Ovary (tissue), 9 donors: Measurements from ENCODE around the gene KLRC2. TPM values are rescaled to one million over a fixed set of nuclear protein-coding genes. Genes with fewer than 3 reads are reported as not detected.

ENCODE experiments used
- DNase-seq, 5 donors: peaks; one replicate each; pipeline ENCODE4 v3.0.0-alpha.2; 2019 to 2020
- H3K27ac ChIP-seq, 2 donors: fragments of 200-600 bp; one replicate each; pipeline versions ENCODE4 v1.5.1 to v1.8.0; 2019 to 2022
- H3K27me3 ChIP-seq: fragments of 200-600 bp; one replicate; pipeline ENCODE4 v1.8.0; 2022
- H3K36me3 ChIP-seq: fragments of 200-600 bp; sonication (generic); one replicate; pipeline ENCODE4 v1.5.1; 2019
- H3K4me1 ChIP-seq: one replicate; pipeline ENCODE4 v1.8.1; 2013; ENCODE audit warnings: mild to moderate bottlenecking, moderate library complexity; ENCODE audit not compliant: insufficient read depth
- H3K4me3 ChIP-seq: fragments of 200-600 bp; sonication (generic); one replicate; pipeline ENCODE4 v1.5.1; 2017
- H3K9me3 ChIP-seq, 2 donors: fragments of 200-600 bp in 1 of 2; sonication (generic) in 1 of 2; one replicate each; pipeline versions ENCODE4 v1.5.1 to v1.8.1; 2013 to 2019; ENCODE audit warnings: mild to moderate bottlenecking in 1 of 2, moderate library complexity in 1 of 2
- EP300 ChIP-seq: sonication (generic); formaldehyde crosslinking; IDR thresholded peaks from one replicate; pipeline ENCODE4 v1.6.1; 2017; ENCODE audit warnings: antibody characterized with exemption
- POLR2A ChIP-seq: fragments of 450-650 bp; IDR thresholded peaks from one replicate; pipeline ENCODE4 v1.6.1; 2017; ENCODE audit warnings: antibody characterized with exemption, mild to moderate bottlenecking, moderate library complexity
- WGBS, 3 donors: extraction: QIAGEN DNeasy Blood & Tissue Kit in 1 of 3; methylation state at CpG; one replicate each; pipeline versions ENCODE4 v1.1.5 to v1.1.7; 2013 to 2017; 5-methylcytosine and 5-hydroxymethylcytosine counted together
- intact Hi-C, 4 donors: fragments of 100-400 bp; cut with DNase I; formaldehyde crosslinking; loops; one replicate each; pipeline versions ENCODE4 v1.11.0 to v1.15.1; 2022 to 2023
- polyA plus RNA-seq, 2 donors: library from polyadenylated mRNA; stranded (reverse); fragments of 200-250 nt in 1 of 2; fragments of 350-450 nt in 1 of 2; fragmentation: Illumina TruSeq in 1 of 2; extraction: RNeasy Lipid Tissue Mini Kit (QIAGEN cat#74804) in 1 of 2; gene quantifications; one replicate each; pipeline ENCODE4 v1.2.3, GENCODE V29; 2013 to 2014
- total RNA-seq, 7 donors: library from RNA; depleted of rRNA in 2 of 7; stranded (reverse); fragments of >200 nt in 2 of 7; fragmentation: NEBNext Ultra II Directional in 3 of 7; extraction: Animal tissue kit (Norgen Biotek cat#: 25700) in 3 of 7; gene quantifications; one replicate each; pipeline versions ENCODE4 v1.1.0 to v1.2.4, GENCODE V29; 2016 to 2023
- TF ChIP-seq, protein P1 (sequence below), 3 donors: fragments of 450-650 bp in 2 of 3; fragments of 200-600 bp in 1 of 3; IDR thresholded peaks; one replicate each; pipeline versions ENCODE4 v1.5.1 to v1.8.0; 2016 to 2022; ENCODE audit warnings: antibody characterized with exemption in 3 of 3, mild to moderate bottlenecking in 1 of 3
- donor health status: DM: no; HTN: no; CAD: no; lungs with moderate emphysema.
- donor health status: DM: no; HTN: no; CAD: no.
- donor health status: Bipolar disorder and iron deficiency.
- donor health status: DM: yes; HTN: yes; CAD: no.
- donor health status: DM: no; HTN: no; CAD: no.
- donor health status: DM: yes; HTN: yes; CAD: no.

The KLRC2 gene
- total and polyA plus RNA-seq, 9 donors = 0.15 to 2.6 (median 0.55) TPM; not detected in 2

DNA sequence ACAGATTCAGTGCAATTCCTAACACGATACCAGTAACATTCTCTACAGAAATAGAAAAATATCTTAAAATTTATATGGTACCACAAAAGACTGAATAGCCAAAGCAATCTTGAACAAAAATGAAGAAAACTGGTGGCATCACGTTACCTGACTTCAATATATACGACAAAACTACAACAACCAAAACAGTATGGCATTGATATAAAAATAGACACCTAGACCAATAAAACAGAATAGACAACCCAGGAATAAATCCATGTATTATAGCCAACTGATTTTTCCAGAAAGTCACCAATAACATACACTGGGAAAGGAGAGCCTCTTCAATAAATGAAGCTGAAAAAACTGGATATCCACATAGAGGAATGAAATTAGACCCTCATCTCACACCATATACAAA, 51.6 kb downstream of the KLRC2 start:
- Histone ChIP-seq H3K27ac (no peak overlapping the region), H3K4me3 (no peak overlapping the region), H3K27me3 (peaks cover 2% of the 10 kb centered on the region), H3K4me1 (no peaks in the 10 kb centered on the region), H3K9me3 (no peaks in the 10 kb centered on the region), H3K36me3 (no peaks in the 10 kb centered on the region)
- intact Hi-C loops = no loop called here
- TF ChIP-seq, protein P1, sequence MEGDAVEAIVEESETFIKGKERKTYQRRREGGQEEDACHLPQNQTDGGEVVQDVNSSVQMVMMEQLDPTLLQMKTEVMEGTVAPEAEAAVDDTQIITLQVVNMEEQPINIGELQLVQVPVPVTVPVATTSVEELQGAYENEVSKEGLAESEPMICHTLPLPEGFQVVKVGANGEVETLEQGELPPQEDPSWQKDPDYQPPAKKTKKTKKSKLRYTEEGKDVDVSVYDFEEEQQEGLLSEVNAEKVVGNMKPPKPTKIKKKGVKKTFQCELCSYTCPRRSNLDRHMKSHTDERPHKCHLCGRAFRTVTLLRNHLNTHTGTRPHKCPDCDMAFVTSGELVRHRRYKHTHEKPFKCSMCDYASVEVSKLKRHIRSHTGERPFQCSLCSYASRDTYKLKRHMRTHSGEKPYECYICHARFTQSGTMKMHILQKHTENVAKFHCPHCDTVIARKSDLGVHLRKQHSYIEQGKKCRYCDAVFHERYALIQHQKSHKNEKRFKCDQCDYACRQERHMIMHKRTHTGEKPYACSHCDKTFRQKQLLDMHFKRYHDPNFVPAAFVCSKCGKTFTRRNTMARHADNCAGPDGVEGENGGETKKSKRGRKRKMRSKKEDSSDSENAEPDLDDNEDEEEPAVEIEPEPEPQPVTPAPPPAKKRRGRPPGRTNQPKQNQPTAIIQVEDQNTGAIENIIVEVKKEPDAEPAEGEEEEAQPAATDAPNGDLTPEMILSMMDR (IDR thresholded peaks at IDR 0.05) = no peak
- no peak for TF ChIP-seq EP300
- TF ChIP-seq POLR2A = no peak
- 92 to 94% (median 93%) methylated on average over 3 of the region's 3 CpGs for WGBS, 3 donors
- DNase-seq = no peak

DNA sequence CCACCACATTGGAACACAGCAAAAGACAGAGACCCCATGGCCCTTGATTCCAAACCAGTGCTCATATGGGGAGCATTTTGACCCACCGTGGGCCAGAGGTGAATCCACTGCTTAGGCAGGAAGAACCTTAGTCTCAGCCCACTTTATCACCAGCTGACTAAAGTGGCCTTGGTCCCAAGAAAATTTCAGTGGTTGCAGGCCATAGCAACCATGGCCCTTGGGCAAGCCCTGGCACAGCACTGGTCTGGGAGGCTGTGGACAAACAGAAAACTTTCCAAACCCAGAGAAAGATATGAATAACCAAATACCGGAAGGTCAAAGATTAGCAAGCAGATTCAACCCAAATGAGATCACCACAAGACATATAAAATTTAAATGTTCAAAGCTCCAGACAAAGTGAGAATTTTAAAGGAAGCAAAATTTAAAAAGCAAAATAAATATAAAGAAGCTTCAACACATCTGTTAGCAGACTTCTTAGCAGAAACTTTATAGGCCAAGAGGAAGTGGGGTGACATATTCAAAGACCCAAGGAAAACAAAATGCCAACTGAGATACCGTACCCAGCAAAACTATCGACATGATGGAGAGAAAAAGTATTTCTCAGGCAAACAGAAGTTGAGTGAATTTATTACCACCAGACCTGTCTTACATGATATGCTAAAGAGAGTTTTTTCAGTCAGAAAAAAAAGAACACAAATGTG, 53.7 kb downstream of the KLRC2 start:
- Histone ChIP-seq H3K27ac (no peak overlapping the region), H3K36me3 (no peaks in the 10 kb centered on the region), H3K27me3 (peaks cover 2% of the 10 kb centered on the region), H3K4me1 (no peaks in the 10 kb centered on the region), H3K4me3 (no peak overlapping the region), H3K9me3 (no peaks in the 10 kb centered on the region)
- DNase-seq = no peak
- WGBS, 3 donors = 90 to 94% (median 93%) methylated on average over 4 of the region's 4 CpGs
- TF ChIP-seq EP300 = no peak
- TF ChIP-seq, protein P1 (IDR thresholded peaks at IDR 0.05) = no peak
- TF ChIP-seq POLR2A = no peak
- intact Hi-C loops = no loop called here

Other genes with a start within 250 kb of the KLRC2 start
- gene GABARAPL1, start 223.1 kb downstream of the KLRC2 start, total RNA-seq = 100 to 1,000 TPM in 2 of 7 donors, 10 to 100 TPM in 5; 53.1 to 139 (median 96.1) TPM
- 100 to 1,000 TPM in 1 of 2 donors, 10 to 100 TPM in 1; 58.7 to 186 TPM for gene GABARAPL1, start 223.1 kb downstream of the KLRC2 start, polyA plus RNA-seq
- gene KLRD1, start 128.1 kb downstream of the KLRC2 start, total RNA-seq = 1 to 10 TPM in 4 of 7 donors, under 1 TPM in 3; 0.33 to 1.8 (median 1.2) TPM
- 1 to 10 TPM in 1 of 2 donors, under 1 TPM in 1; 0.12 to 3.8 TPM for gene KLRD1, start 128.1 kb downstream of the KLRC2 start, polyA plus RNA-seq
- 1 to 10 TPM in 2 of 7 donors, under 1 TPM in 5; 0.12 to 2.1 (median 0.35) TPM for gene KLRK1, start 46.0 kb downstream of the KLRC2 start, total RNA-seq
- gene KLRK1, start 46.0 kb downstream of the KLRC2 start, polyA plus RNA-seq = 1 to 10 TPM in 1 of 2 donors, under 1 TPM in 1; 0.54 to 6.3 TPM
- under 1 TPM in 1 of 7 donors, not detected in 6; 0.60 TPM for gene KLRC4, start 26.3 kb downstream of the KLRC2 start, total RNA-seq
- under 1 TPM in 1 of 2 donors, not detected in 1; 0.30 TPM for gene KLRC4, start 26.3 kb downstream of the KLRC2 start, polyA plus RNA-seq
- under 1 TPM in 2 of 7 donors, not detected in 5; 0.58 to 0.72 TPM for gene KLRC3, start 15.4 kb downstream of the KLRC2 start, total RNA-seq
- under 1 TPM; 0.19 to 0.90 TPM for gene KLRC3, start 15.4 kb downstream of the KLRC2 start, polyA plus RNA-seq
- gene KLRC1, start 17.4 kb upstream of the KLRC2 start, total RNA-seq = under 1 TPM in 5 of 7 donors, not detected in 2; 0.30 to 0.71 (median 0.52) TPM
- gene KLRC1, start 17.4 kb upstream of the KLRC2 start, polyA plus RNA-seq = under 1 TPM; 0.17 to 0.73 TPM
- 1 to 10 TPM in 4 of 7 donors, under 1 TPM in 3; 0.23 to 4.5 (median 1.1) TPM for gene EIF2S3B, start 69.9 kb upstream of the KLRC2 start, total RNA-seq
- gene EIF2S3B, start 69.9 kb upstream of the KLRC2 start, polyA plus RNA-seq = 1 to 10 TPM in 1 of 2 donors, under 1 TPM in 1; 0.46 to 1.5 TPM
- gene MAGOHB, start 177.6 kb upstream of the KLRC2 start, total RNA-seq = 10 to 100 TPM in 6 of 7 donors, 1 to 10 TPM in 1; 8.5 to 25.9 (median 19.1) TPM
- gene MAGOHB, start 177.6 kb upstream of the KLRC2 start, polyA plus RNA-seq = 10 to 100 TPM; 14.1 to 20.4 TPM
- 1 to 10 TPM in 1 of 7 donors, under 1 TPM in 4, not detected in 2; 0.12 to 1.3 (median 0.33) TPM for gene STYK1, start 238.0 kb upstream of the KLRC2 start, total RNA-seq
- gene STYK1, start 238.0 kb upstream of the KLRC2 start, polyA plus RNA-seq = under 1 TPM; 0.07 to 0.70 TPM